Cardiac fibroblast (primary cell): ENCODE data around the gene PACRG.

Experiments
- DNase-seq, 2 donors: peaks; one replicate each; pipeline versions ENCODE4 v3.0.0 to v3.0.0-alpha.2; 2010; ENCODE audit warnings: low read depth in 2 of 2
- H3K4me3 ChIP-seq, 2 donors: replicated peaks in 1 of 2; 1 replicate in 1 of 2; 2 replicates in 1 of 2; pipeline ENCODE4 v1.5.1; 2011; ENCODE audit warnings: low read depth in 2 of 2, low read length in 2 of 2, mild to moderate bottlenecking in 2 of 2, moderate library complexity in 1 of 2
- TF ChIP-seq, protein P1 (sequence below): IDR thresholded peaks from one replicate; pipeline ENCODE4 v1.5.1; 2011; ENCODE audit warnings: low read depth, mild to moderate bottlenecking, low read length, inconsistent platforms

Gene PACRG

DNA sequence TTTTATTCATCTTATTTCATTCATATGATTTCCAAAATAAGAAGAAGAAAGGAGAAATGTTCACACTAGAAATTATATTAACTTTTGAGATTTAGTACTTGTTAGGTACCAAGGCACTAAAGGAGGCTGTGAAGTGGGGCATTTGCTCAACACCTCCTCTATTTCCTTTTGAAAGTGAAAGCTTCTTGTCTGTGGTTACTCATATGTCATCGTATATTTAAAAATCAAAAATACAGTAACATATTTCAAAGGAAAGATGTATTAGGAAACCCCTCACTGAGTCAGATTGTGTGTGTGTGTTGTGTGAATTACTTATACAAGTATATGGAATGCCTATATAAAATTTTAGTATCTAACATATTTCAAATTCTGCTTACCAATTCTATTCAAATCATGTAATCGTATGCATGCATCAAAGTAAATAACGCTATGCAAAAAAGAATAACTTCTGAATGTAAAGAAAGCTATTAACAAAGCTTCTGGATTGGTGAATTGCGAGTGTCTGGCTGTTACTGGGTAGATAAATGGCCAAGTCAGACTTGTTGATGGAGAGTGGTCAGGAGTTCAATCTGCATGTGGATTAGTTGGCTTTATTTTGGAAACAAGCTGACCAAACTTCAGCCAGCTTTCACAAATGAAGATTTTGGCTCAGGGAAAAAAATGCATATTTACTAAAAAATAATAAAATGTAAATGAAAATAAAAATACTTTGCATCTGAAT is 70.9 kb downstream of the PACRG start:
- TF ChIP-seq, protein P1, sequence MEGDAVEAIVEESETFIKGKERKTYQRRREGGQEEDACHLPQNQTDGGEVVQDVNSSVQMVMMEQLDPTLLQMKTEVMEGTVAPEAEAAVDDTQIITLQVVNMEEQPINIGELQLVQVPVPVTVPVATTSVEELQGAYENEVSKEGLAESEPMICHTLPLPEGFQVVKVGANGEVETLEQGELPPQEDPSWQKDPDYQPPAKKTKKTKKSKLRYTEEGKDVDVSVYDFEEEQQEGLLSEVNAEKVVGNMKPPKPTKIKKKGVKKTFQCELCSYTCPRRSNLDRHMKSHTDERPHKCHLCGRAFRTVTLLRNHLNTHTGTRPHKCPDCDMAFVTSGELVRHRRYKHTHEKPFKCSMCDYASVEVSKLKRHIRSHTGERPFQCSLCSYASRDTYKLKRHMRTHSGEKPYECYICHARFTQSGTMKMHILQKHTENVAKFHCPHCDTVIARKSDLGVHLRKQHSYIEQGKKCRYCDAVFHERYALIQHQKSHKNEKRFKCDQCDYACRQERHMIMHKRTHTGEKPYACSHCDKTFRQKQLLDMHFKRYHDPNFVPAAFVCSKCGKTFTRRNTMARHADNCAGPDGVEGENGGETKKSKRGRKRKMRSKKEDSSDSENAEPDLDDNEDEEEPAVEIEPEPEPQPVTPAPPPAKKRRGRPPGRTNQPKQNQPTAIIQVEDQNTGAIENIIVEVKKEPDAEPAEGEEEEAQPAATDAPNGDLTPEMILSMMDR, result no peak
- peak in 1 of 2 donors; percentile 0 for DNase-seq
- no peak overlapping the region for H3K4me3 ChIP-seq

DNA sequence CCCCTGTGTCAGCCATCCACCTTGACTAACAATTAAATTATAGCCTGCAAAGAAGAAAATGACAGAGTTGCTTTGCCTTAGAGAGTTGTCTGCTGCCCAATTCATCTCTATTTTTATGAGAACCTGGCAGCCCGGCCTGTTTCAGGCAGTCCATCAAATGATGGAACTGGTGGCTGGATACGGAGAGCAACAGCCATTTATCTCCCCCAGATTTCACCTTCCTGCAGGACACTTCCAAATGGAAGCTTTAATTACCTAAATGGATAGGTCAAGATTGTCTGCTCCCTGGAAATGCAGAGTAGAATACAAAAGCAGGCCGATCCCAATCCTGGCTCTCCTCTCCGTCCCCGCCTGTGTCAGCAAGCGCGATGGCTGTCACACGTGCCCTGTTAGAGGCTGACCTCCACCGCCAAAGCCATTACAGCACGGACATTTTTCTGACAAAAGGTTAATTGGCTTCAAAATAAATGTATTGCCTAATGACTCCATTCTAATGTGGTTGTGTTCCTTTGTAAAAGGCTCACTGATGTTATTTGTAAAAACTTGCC is 86.7 kb downstream of the PACRG start:
- DNase-seq, result no peak
- TF ChIP-seq, protein P1, result no peak
- H3K4me3 ChIP-seq, result no peak overlapping the region

DNA sequence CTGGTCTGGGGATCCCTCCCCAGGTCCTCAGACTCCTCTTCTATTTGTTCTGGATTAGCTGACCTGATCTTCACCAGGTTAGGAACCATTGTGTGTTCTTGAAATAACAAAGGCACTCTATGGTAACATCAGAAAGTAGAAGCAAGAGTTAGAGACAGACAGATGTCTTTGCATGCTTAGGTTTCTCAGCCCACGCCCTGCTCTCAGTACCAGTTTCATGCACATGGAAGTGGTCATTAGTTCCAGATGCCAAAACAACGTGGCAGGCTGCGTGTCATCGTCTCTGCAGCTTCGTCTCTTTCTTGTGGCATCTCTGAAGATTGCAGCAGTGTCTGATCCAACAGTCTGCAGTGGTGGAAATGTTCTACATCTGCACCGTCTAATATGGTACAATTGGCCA is 89.4 kb downstream of the PACRG start:
- no peak overlapping the region for H3K4me3 ChIP-seq
- TF ChIP-seq, protein P1, result no peak
- DNase-seq, result no peak

DNA sequence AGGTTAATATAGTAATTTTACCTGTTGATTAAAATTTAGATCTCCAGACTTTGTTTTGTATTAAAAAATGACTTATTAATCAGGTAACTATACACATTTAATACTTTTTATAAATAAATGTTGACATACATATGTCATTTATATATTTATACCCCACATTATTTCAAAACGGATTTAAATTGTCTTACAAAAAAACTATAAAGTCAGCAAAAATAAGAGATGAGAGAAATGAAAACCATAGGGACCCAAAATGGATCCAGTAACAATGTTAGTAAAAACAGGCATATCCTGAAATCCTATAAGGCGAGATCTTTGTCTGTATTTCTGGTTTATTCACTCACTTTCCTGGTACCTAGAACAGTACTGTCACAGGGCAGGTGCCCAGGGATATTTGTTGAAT is 91.5 kb downstream of the PACRG start:
- TF ChIP-seq, protein P1, result no peak
- DNase-seq, result no peak
- no peak overlapping the region for H3K4me3 ChIP-seq

DNA sequence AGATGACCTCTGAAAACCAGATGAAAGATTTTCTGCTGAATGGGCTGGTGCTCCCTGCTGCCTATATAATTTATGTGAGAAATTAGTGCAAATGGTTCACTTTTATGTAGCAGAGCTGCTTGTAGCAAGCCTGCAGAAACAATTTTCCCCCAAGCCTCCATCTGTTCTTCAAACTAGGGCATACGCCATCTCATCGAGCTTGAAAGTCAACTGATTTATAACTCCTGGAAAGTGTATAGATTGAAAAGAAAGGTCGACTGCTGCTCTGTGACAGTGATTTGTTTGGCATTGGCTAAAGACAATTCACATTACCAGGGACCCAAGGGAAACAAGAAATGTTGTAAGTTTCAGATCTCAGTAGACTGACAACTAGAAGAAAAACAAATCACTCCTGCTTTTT is 93.3 kb downstream of the PACRG start:
- no peak for DNase-seq
- no peak overlapping the region for H3K4me3 ChIP-seq
- TF ChIP-seq, protein P1, result no peak

DNA sequence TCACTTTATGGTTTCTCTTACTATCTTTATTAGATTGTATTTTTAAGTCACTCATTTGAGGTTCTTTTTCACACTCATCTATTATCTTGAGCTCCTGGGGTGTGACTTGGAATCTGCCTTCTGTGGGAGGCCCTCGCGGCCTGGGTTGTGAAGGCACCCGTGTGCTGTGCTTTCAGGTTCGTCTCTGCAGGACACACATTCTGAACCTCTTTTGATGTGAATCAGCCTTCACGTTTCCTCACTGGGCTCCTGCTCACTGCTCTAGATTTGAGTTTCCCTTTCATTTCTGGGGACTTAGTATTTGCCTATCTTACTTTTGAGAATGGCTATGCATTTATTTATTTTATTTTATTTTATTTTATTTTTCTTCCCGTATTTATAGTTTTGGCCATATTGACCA is 97.8 kb downstream of the PACRG start:
- no peak for DNase-seq
- TF ChIP-seq, protein P1, result no peak
- no peak overlapping the region for H3K4me3 ChIP-seq
